Measurements from ENCODE around the gene SMC6. TPM values are rescaled to one million over a fixed set of nuclear protein-coding genes. Genes with fewer than 3 reads are reported as not detected.

Gene SMC6
- total RNA-seq, 1 donor from 2014 or later, result 23.6 TPM

DNA sequence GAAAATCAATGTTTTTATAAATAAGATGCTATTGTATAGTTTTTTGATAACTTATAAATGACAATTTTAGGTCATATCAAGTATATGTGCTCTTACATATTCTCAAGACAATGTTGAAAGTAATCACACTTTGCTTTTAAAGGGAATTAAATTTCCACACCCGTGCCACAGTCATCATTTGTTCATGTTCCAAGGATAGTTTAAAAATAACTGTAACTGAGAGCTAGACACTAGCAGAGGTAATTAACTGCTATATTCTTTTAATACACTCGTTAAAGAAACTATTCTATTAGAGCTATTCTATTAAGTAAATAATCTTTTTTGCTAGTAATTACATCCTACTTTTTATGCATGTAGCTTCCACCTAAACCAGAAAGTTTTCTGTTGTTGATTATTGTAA lies 18.3 kb upstream of the SMC6 start:
- intact Hi-C loops (cut with DNase I), result no loop called here
- DNase-seq (ENCODE audit: low spot score) (no peak), ATAC-seq (no peak)

DNA sequence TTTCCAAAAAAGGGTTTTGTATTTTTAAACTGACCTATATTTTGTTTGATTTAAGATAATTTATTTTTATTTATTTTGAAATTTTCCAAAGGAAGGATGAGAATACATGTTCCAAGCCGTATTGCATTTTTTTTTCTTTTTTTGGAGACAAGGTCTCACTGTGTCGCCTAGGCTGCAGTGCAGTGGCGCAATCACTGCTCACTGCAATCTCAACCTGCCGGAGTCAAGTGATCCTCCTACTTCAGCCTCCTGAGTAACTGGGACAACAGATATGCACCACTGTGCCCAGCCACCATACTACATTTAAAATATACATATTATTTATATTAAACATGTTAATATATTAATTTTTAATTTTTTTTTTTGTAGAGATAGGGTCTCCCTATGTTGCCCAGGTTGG lies 15.3 kb upstream of the SMC6 start:
- ATAC-seq (no peak), DNase-seq (ENCODE audit: low spot score) (no peak)
- intact Hi-C loops (cut with DNase I), result no loop called here

DNA sequence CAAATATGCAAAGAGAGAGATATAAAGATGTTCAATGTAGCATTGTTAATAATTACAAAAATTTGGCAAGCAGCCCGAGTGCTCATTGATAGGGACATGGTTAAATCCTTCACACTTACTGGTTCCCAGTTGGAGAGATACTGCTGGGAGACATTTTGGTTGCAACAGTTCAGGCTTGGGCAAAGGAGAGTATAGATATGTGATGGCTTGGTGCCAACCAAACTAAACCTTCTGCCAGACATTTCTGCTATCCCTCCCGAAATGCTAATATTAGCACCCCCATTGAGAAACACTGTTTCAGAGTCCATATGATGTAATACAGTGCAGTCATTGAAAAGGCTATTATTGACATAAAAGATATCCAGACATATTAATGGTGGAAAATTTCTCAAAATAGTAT lies 11.8 kb upstream of the SMC6 start:
- intact Hi-C loops (cut with DNase I), result no loop called here
- ATAC-seq, result no peak

DNA sequence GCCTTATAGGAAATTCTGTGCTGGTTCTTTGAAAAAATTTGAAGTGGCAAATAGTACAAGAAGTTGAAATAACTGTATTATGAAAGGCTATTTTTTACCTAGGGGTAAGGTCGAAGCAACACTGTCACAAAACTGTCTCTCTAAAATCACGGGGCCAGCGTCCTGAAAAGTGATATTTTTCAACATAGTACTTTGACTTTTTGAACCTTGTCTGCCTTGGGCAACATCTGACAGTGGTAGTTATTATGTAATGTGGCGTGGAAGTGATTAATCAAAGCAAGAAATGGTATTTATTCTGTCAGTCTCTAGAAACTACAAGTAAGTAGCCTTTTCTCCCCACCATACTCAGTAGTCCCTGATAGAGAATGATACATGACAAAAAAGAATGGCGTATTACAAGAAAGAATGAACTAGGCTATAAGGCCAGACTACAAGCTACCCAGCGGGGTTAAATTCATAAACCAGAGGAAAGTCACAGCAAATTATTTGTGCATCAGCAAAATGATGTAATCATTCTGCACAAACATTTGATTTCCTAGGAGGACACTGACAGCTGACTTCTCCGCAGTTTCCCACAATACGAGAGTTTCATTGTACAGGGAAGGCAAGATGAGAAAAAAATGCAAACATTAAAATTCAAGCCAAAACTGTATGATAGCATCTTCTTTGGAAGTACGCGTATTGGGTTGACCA lies 10.2 kb upstream of the SMC6 start:
- intact Hi-C loops (cut with DNase I), result no loop called here
- ATAC-seq (no peak), DNase-seq (ENCODE audit: low spot score) (no peak)

More for the DNA sequence above, 11.8 kb upstream of the SMC6 start:
- no peak for DNase-seq (ENCODE audit: low spot score)

DNA sequence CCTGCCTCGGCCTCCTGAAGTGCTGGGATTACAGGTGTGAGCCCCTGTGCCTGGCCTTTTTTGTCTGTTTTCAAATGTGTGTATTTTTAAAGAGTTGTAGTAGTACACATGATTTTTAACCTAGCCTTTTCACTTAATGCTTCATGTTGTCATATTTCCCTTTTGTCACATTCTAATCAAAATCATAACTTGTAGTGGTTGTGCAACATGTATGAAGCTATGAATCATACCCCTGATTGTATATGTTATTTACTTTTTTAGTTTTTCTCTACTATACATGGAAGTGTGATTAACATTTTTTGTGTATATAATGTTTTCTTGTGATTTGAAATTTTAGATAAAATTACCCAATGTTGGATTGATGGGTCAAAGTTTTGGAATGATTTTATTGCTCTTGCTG lies 8.8 kb upstream of the SMC6 start:
- intact Hi-C loops (cut with DNase I), result no loop called here
- DNase-seq (ENCODE audit: low spot score) (no peak), ATAC-seq (no peak)

DNA sequence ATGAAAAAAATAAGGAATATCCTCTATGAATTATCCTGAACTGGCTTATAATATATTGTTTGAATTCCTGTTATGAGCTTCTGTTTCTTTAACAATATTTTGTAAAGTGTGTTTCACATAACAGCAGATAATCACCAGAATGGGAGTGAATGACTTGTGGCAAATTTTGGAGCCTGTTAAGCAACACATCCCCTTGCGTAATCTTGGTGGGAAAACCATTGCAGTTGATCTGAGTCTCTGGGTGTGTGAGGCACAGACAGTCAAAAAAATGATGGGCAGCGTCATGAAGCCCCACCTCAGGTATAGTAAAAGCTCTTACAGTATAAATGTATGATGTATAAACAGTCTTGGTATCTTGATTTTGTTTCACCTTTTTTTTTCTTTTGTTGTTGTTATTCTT lies 6.2 kb upstream of the SMC6 start:
- DNase-seq (ENCODE audit: low spot score) (no peak), ATAC-seq (no peak)
- intact Hi-C loops (cut with DNase I), result loop anchor here (5.0 kb wide), 1 partner anchor 1268 kb away; no protein-coding TSS in a partner anchor

DNA sequence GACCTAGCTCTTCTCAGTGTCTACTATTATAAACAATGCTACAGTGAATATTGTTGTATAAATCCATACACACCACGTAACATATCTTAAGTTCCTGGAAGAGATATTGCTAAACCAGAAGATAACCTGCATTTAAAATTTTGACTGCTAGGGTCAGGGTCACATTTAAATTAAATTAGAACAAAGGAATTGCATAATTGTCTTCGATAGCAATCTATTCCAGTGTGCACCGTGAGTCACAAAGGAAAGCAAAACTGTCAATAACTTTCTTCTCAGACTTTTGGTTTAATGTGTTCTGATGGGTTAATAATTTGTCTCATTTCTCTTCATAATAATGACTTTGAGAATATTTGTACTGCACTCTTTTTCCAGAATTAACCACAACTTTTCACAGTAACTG lies 4.5 kb upstream of the SMC6 start:
- no peak for ATAC-seq
- no peak for DNase-seq (ENCODE audit: low spot score)
- intact Hi-C loops (cut with DNase I), result loop anchor here (5.0 kb wide), 1 partner anchor 1266 kb away; no protein-coding TSS in a partner anchor

DNA sequence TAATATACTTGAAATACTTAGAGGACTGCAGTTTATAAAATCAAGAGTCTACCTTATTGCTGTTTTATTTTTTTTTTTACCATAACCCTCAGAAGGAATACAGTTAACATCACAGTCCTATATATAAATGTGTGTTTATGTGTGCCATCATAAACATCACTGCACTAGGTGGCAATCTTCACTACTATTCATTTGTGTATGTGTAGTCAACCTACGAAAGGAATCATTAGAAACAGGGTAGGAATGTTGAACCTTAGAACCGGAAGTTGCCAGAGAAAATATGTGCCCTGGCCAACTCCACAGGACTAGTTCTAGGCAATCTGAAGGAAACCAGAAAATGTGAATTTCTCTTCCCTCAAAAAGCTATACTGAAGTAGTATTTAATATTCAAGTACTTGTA lies 3.7 kb upstream of the SMC6 start:
- DNase-seq (ENCODE audit: low spot score) (no peak), ATAC-seq (no peak)
- intact Hi-C loops (cut with DNase I), result loop anchor here (5.0 kb wide), 1 partner anchor 1265 kb away; no protein-coding TSS in a partner anchor

DNA sequence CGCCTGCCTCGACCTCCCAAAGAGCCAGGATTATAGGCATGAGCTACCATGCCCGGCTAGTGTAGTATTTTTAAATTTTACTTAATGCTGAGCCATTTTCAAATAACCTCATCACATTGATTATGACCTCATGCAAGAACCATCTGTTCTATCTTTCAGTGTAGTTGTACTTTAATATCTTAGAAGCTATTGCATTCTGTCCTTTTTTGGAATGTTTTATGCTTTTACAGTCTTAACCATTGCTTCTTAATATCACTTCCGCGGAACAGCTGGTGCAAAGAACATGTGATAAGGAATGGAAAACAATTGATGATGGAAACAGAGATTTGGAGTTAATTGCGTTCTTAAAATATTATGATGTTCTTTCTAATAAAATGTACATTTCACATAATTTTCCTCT lies 3.1 kb upstream of the SMC6 start:
- DNase-seq (ENCODE audit: low spot score) (no peak), ATAC-seq (no peak)
- intact Hi-C loops (cut with DNase I), result loop anchor here (5.0 kb wide), 1 partner anchor 1264 kb away; no protein-coding TSS in a partner anchor

DNA sequence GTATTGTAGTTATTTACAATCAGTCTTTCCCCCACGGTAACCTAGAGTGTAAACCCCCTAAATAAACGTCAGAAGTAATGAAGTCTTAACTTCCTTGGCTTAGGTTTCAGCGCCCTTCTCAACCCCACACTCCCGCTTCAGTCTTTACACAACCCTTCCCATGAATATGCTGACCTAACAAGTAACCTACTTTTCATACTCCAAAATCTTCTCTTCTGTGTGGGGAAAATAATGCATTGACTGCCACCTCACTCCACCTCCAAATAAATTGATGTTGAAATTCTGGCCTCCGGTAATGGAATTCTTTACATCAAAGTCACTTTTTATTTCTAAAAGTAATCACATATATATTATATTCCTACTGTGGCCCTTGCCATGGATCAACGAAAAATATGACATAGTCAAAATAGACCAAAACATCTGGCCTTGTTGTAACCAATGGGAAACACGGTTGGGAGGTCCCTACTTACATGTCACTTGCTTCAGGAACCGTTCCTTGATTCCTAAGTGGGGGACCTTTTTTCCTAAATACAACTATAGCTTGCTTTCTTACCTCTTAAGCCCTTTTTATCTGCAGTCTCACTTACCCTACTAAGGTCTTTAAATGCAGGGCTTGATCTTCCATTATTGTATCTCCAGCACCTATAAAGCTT lies 1.3 kb upstream of the SMC6 start:
- intact Hi-C loops (cut with DNase I), result loop anchor here (5.0 kb wide), 1 partner anchor 1263 kb away; no protein-coding TSS in a partner anchor
- ATAC-seq (no peak), DNase-seq (ENCODE audit: low spot score) (no peak)

DNA sequence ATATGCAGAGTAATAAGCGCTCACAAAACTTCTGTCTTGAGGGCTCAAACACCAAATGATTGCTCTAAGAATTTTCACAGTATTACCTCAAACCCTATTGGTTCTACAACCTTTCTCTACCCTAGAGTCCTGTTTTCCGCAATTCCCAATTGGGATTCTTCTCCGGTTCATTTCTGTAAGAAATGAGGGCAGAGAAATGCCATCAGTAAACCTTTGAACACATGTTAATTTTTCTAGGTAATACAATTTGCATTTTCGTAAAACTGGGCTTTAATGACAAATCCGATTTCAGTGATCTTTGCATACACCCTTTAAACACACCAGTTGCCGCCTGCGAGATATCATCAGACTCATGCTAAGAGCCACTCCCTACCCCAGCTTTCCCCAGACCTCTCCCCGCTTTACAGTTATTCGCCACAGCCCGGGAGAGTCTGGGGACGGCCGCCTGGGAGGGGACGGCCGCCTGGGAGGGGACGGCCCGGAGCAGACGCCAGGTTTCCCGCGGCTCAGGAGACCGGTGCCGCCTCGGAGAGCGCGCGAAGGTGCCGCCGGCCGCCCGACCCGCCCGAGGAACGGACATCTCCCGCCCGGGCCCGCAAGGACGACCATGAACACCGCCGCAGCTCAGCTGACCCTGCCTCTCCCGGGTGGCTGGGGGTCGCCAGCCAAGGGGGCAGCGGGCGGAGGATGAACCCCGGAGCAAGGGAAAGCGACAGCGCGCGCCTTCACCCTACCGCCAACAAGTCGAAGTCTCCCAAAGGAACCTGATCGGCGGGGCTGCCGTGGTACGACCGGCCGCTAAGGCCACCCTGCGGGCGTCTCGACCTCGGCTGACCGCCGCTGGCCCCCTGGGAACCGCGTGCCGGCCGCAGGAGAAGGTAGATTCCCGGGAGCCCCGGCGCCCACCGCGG lies 463 bp downstream of the SMC6 start:
- ATAC-seq, result peak; percentile 51
- no peak for DNase-seq (ENCODE audit: low spot score)
- intact Hi-C loops (cut with DNase I), result no loop called here

DNA sequence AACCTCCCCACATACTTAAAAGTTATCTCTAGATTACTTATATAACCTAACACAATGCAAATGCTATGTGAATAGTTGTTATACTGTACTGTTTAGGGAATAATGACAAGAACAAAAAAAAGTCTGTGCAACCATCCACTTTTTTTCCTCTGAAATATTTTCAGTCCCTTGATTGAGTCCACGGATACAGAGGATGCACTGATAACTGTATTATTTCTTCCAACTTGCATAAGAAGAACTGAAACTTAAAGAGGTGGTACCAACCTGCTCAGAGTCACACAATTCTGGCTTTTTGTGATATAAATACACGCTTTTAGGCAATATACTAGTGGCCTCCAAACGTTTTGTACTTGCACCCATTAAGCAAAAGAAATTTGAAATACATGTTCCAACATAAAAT lies 1.4 kb downstream of the SMC6 start:
- ATAC-seq (no peak), DNase-seq (ENCODE audit: low spot score) (no peak)
- intact Hi-C loops (cut with DNase I), result no loop called here

DNA sequence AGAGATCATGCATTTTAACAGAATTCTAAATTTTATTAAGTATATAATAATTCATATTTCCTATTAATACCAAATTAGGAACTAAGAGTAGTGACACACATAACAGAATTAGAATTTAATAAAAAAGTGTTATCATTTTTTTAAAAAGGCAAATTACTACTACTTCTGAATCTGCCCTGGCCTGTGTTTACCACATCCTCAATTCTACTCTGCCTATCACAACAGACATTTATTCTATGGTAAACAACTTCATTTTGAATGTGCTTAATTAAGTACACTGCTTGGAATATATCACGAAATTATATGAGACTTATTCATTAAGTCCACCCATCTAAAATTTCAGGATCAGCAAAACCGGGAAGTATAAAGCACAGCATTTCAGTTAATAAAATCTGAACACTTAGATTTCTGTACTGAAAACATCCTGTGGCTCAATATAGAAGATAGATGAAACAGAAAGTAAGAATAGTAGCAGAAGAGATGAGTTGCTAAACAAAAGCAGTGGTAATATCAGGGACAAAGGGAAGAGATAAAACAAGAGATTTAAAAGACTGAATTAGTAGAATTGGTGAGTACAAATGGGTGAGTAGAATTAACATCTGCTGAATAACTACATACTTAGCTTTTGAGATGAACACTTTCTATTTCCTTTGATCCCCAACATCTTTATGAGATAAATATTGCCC lies 3.7 kb downstream of the SMC6 start:
- intact Hi-C loops (cut with DNase I), result no loop called here
- no peak for ATAC-seq
- no peak for DNase-seq (ENCODE audit: low spot score)

DNA sequence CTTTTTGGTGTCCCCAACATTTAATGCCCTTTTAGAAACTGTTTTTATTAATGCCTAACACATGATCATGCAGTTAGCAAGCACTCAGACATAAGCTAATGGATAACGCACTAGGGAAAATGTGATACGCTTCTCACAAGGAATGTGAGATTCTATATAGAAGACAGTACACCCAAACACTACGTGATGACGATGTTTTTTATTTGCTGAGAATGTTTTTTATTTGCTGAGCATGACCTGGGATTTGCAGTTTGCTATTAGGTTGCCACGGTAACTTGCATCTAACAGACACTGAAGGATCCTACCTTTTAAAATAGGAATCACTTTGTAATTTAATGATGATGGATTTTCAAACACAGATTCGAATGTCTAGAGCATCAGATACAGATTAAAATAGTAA lies 4.9 kb downstream of the SMC6 start:
- intact Hi-C loops (cut with DNase I), result no loop called here
- no peak for ATAC-seq
- DNase-seq (ENCODE audit: low spot score), result no peak

DNA sequence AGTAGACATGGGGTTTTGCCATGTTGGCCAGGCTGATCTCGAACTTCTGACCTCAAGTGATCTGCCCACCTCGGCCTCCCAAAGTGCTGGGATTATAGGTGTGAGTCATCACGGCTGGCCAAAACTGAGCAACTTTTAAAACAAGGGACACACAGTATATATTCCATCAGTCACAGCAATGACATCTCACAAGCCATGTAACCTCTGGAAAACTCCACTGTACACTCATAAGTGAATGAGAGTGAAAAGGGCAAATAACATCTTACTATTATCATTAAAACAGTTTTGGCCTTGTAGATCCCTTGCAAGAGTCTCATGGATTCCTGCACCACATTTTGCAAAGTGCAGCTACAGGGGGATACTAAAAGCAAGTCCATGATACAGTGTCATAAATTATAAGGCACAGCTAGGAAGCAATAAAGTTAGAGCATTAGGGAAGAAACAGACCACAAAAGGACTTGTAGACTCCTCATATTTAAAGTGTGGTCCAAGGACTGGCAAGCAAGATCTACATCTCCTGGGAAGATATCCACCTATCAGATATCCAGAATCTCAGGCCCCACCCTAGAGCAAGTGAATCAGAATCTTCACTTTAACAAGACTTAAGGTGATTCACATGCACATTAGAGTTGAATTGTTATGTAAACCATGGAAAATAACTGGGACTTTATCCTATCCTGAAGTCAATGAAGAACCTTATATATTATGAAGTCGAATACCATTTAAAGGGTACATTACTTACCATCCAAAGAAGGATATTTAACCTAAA lies 5.7 kb downstream of the SMC6 start:
- DNase-seq (ENCODE audit: low spot score) (no peak), ATAC-seq (no peak)
- intact Hi-C loops (cut with DNase I), result no loop called here

DNA sequence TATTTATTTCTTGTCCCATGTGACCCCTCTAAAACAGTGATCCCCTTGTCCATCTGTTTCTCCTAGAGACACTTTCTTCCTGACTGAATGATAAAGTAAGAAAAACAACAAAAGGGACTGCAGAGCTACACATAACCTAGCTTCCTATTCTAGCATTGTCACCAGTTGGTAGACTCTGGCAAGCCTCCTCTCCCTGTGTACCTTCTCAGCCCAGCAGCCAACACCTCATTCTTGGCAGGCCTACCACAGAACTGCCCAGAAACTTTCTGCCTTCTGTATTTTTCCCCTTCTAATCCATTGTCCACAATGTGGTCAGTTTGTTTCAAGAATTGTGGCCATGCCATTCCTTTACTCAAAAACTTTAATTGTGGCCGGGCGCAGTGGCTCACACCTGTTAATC lies 13.4 kb downstream of the SMC6 start:
- intact Hi-C loops (cut with DNase I), result no loop called here
- no peak for ATAC-seq
- no peak for DNase-seq (ENCODE audit: low spot score)

DNA sequence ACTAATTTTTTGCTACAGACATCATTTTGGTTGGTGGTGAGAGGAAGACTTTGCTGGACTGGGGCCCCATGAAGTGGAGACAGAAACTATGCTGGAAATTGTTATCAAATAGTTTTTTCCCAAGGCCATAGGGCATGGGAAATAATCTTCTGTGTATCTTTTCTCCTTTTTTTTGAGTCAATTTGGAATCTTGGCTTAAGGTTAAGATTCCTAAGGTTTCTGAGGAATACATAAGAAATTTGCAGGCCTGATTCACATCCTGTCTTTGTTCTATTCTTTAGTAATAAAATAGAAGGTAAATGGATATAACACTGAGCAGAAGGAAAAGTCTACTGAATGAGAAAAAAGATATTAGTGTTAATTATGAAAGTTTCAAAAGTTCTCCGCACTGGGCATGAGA lies 16.6 kb downstream of the SMC6 start:
- ATAC-seq, result no peak
- DNase-seq (ENCODE audit: low spot score), result no peak
- intact Hi-C loops (cut with DNase I), result no loop called here

DNA sequence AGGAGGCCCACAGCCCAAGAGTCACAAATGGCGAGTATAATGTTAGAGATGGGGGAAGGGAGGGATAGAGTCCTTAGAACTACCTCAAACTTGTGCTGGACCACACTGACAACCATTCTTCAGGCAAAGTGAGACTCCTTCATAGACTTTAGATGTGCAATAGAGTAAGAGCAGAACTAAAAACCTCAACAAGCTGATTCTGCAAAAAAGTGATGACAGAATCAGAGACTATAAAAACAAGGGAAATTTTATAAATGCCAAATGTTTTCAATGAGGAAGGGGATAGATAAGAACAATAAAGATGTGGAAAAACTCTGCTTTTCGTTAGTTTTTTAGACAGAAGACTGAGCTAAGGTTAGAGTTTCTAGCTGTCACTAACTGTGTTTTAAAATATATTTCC lies 17.7 kb downstream of the SMC6 start:
- intact Hi-C loops (cut with DNase I), result no loop called here
- no peak for DNase-seq (ENCODE audit: low spot score)
- ATAC-seq, result no peak

DNA sequence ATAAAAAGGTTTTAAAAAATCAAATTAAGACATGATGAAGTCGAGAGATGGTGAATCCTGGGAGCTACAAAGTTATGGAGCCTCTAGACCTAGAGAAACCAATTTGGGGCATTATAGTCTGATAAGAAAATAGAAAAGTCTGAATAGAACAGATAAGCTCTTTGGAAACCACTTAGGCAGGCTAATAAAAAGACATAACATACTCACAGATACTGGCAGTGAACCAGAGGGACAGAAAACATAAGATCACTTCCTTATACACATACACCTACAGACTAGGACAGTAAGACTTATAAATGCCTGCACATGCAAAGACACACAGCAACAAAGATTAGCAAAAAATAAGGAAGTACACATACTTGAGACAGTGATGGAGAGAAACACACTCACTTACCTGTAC lies 20.0 kb downstream of the SMC6 start:
- DNase-seq (ENCODE audit: low spot score) (no peak), ATAC-seq (no peak)
- intact Hi-C loops (cut with DNase I), result no loop called here
